ENCODE data around the gene LILRB5. TPM values are rescaled to one million over a fixed set of nuclear protein-coding genes. Genes with fewer than 3 reads are reported as not detected.

Gene LILRB5
- total and polyA plus RNA-seq, 9 of the 15 experiments (the other 6 are each of a cell fraction or from before 2014, with no cell fraction given) = not detected

DNA sequence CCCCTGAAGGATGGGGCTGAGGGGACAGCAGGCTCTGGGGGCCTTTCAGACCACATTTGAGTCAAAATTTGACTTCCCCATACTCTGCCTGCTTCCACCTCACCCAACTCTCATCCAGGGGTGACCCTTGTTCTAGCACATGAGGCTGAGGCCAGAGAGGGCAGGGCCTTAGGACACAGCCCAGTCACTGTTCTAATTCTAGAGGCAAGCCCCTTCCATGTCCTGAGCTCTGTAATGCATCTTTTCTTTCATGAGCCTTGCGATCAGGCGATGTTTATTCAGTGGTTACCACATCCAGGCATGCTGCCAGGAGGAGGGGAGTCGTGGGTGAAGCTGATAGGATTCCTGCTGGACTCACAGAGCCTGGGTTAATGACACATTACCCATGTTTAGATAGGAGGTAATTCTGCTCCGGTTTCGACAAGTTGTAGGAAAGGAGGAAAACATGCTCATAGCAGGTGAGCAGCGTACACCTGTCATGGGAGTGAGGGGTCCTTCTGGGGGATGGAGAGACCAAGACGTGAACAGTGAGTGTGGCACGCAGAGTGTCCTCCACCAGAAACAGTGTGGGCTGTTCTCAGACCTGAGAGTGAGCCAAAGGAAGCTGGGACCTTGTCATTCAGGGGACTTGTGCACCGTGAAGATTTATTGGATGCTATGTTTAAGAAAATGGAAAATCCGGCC, 47.1 kb downstream of the LILRB5 start (continued):
- TF ChIP-seq, protein P1, sequence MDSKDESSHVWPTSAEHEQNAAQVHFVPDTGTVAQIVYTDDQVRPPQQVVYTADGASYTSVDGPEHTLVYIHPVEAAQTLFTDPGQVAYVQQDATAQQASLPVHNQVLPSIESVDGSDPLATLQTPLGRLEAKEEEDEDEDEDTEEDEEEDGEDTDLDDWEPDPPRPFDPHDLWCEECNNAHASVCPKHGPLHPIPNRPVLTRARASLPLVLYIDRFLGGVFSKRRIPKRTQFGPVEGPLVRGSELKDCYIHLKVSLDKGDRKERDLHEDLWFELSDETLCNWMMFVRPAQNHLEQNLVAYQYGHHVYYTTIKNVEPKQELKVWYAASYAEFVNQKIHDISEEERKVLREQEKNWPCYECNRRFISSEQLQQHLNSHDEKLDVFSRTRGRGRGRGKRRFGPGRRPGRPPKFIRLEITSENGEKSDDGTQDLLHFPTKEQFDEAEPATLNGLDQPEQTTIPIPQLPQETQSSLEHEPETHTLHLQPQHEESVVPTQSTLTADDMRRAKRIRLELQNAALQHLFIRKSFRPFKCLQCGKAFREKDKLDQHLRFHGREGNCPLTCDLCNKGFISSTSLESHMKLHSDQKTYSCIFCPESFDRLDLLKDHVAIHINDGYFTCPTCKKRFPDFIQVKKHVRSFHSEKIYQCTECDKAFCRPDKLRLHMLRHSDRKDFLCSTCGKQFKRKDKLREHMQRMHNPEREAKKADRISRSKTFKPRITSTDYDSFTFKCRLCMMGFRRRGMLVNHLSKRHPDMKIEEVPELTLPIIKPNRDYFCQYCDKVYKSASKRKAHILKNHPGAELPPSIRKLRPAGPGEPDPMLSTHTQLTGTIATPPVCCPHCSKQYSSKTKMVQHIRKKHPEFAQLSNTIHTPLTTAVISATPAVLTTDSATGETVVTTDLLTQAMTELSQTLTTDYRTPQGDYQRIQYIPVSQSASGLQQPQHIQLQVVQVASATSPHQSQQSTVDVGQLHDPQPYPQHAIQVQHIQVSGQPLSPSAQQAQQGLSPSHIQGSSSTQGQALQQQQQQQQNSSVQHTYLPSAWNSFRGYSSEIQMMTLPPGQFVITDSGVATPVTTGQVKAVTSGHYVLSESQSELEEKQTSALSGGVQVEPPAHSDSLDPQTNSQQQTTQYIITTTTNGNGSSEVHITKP (IDR thresholded peaks at IDR 0.05; ENCODE audit: partially characterized antibody) = no peak
- TF ChIP-seq, protein P2, sequence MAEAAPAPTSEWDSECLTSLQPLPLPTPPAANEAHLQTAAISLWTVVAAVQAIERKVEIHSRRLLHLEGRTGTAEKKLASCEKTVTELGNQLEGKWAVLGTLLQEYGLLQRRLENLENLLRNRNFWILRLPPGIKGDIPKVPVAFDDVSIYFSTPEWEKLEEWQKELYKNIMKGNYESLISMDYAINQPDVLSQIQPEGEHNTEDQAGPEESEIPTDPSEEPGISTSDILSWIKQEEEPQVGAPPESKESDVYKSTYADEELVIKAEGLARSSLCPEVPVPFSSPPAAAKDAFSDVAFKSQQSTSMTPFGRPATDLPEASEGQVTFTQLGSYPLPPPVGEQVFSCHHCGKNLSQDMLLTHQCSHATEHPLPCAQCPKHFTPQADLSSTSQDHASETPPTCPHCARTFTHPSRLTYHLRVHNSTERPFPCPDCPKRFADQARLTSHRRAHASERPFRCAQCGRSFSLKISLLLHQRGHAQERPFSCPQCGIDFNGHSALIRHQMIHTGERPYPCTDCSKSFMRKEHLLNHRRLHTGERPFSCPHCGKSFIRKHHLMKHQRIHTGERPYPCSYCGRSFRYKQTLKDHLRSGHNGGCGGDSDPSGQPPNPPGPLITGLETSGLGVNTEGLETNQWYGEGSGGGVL (CRISPR knock-in tag; IDR thresholded peaks at IDR 0.05) = no peak
- TF ChIP-seq EP400 (IDR thresholded peaks at IDR 0.05) (peak; percentile 43; the same call in 1 of the 2 replicates), NFIC (IDR thresholded peaks at IDR 0.05) (peak; percentile 97), CBFA2T3 (IDR thresholded peaks at IDR 0.05) (peak; percentile 85), ESRRA (IDR thresholded peaks at IDR 0.05; ENCODE audit: borderline replicate concordance, low read depth) (peak; percentile 82; the same call in 1 of the 2 replicates), YY1 (IDR thresholded peaks at IDR 0.05; ENCODE audit: borderline replicate concordance in 1 of 3, control insufficient read depth in 1 of 3, extremely low read depth in 1 of 3, insufficient read depth in 3 of 3, insufficient read length in 1 of 3, insufficient replicate concordance in 2 of 3, low read depth in 1 of 3, low read length in 2 of 3) (no peak), MAZ (CRISPR knock-in tag; conservative IDR thresholded peaks at IDR 0.05 in 1 of 2, IDR thresholded peaks at IDR 0.05 in 1 of 2) (peak; percentile 23 to 52; a peak in 1 of 4 replicates), PHF8 (IDR thresholded peaks at IDR 0.05; ENCODE audit: borderline replicate concordance, low read length) (no peak), CBX1 (IDR thresholded peaks at IDR 0.05; ENCODE audit: low read depth) (no peak), ZNF212 (CRISPR knock-in tag; IDR thresholded peaks at IDR 0.05) (peak; percentile 5; the same call in 1 of the 2 replicates), ZSCAN29 (IDR thresholded peaks at IDR 0.05) (peak; percentile 54; the same call in 1 of the 2 replicates)
- TF ChIP-seq, protein P3, sequence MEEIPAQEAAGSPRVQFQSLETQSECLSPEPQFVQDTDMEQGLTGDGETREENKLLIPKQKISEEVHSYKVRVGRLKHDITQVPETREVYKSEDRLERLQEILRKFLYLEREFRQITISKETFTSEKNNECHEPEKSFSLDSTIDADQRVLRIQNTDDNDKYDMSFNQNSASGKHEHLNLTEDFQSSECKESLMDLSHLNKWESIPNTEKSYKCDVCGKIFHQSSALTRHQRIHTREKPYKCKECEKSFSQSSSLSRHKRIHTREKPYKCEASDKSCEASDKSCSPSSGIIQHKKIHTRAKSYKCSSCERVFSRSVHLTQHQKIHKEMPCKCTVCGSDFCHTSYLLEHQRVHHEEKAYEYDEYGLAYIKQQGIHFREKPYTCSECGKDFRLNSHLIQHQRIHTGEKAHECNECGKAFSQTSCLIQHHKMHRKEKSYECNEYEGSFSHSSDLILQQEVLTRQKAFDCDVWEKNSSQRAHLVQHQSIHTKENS (CRISPR knock-in tag; IDR thresholded peaks at IDR 0.05) = no peak
- TF ChIP-seq, protein P4, sequence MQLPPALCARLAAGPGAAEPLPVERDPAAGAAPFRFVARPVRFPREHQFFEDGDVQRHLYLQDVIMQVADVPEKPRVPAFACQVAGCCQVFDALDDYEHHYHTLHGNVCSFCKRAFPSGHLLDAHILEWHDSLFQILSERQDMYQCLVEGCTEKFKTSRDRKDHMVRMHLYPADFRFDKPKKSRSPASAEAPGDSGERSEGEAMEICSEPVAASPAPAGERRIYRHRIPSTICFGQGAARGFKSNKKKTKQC (CRISPR knock-in tag; IDR thresholded peaks at IDR 0.05) = no peak
- TF ChIP-seq, protein P5, sequence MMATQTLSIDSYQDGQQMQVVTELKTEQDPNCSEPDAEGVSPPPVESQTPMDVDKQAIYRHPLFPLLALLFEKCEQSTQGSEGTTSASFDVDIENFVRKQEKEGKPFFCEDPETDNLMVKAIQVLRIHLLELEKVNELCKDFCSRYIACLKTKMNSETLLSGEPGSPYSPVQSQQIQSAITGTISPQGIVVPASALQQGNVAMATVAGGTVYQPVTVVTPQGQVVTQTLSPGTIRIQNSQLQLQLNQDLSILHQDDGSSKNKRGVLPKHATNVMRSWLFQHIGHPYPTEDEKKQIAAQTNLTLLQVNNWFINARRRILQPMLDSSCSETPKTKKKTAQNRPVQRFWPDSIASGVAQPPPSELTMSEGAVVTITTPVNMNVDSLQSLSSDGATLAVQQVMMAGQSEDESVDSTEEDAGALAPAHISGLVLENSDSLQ (IDR thresholded peaks at IDR 0.05) = peak; percentile 51
- TF ChIP-seq, protein P6, sequence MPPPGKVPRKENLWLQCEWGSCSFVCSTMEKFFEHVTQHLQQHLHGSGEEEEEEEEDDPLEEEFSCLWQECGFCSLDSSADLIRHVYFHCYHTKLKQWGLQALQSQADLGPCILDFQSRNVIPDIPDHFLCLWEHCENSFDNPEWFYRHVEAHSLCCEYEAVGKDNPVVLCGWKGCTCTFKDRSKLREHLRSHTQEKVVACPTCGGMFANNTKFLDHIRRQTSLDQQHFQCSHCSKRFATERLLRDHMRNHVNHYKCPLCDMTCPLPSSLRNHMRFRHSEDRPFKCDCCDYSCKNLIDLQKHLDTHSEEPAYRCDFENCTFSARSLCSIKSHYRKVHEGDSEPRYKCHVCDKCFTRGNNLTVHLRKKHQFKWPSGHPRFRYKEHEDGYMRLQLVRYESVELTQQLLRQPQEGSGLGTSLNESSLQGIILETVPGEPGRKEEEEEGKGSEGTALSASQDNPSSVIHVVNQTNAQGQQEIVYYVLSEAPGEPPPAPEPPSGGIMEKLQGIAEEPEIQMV (tag; conservative IDR thresholded peaks at IDR 0.05; ENCODE audit: low read depth) = no peak
